Activated T-cell treated with anti-CD3 and anti-CD28 coated beads, Interleukin-2, amount 50 U/mL, for 48 hours (primary cell): ENCODE measurements around the gene SRPK2.
"Not testable (repeated sequence)": the region's sequence is repeated elsewhere in the genome, so short reads cannot be mapped to it uniquely, and the experiment has no call there.

ENCODE experiments used
- DNase-seq, 2 experiments: peaks; one replicate each; pipeline ENCODE4 v3.0.0-alpha.2; 2020

SRPK2 gene

DNA sequence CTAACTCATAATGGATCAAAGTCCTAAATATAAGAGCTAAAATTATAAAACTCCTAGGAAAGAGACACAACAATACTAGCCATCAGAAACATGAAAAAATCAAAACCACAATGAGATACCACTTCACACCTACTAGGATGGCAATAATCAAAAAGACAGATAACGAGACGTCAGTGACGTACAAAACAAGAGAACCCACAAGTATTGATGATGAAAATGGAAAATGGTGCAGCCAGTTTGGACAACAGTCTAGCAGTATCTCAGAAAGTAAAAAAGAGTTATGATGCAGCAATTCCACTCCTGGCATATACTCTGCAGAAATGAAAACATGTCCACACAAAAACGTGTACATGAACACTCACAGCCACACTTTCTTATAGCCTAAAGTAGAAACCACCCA is 173.5 kb downstream of the SRPK2 start:
- DNase-seq = no peak

DNA sequence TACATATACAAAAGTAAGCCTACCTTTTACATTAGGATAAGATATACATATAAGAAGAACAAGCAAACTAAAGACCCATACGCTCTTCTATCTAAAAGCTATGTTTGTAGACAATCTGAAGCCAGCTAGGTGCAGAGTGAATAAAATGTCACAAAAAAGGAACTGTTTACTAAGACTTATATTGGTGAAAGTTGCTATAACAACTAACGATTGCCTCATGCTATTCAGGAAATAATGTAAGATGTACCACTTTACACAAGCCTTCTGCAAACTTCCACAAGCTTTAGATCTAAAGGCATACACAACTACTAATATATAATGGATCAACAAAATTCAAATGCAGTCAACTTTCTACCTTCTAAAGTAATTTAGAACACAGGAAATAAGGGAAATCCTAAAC is 175.1 kb downstream of the SRPK2 start:
- no peak for DNase-seq

DNA sequence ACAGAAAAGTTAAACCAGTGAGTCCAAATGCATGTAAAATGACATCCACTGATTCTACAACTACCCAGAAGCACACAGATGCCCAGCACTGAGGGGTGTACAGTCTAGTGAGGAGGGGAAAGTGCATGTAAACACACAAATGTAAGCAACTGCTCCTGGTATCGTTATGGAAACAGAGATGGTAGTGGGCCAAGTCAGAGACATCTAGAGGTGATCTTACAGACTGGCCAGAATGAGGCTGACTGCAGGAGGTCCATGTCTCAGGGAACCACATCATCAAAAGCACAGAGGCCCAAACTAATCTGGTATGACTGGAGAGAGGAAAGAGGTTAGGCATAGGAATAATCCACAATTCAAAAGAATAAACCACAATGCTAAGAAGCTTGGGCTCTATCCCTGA is 176.5 kb downstream of the SRPK2 start:
- DNase-seq = no peak

- DNase-seq = no peak
Measured at GRCh38 chr7:105210721-105211205, 178.0 kb downstream of the SRPK2 start.

DNA sequence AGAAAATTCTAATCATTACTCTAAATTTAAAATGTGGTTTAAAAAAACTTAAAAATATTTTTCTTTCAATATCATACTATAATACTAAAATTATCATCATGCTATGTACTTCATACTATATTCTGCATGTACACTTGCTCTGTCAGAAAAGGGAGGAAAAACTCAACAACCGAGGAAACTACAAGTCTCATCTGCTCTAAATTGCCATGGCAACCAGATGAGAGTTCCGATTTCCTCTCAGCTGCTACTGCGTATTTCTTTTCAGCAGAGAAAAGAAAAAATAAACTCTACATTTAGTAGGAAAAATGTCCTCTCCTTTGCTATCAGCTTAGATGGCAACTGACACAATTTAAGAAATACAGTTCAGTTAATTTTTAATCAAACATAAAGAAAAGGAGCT is 178.9 kb downstream of the SRPK2 start:
- no peak for DNase-seq

DNA sequence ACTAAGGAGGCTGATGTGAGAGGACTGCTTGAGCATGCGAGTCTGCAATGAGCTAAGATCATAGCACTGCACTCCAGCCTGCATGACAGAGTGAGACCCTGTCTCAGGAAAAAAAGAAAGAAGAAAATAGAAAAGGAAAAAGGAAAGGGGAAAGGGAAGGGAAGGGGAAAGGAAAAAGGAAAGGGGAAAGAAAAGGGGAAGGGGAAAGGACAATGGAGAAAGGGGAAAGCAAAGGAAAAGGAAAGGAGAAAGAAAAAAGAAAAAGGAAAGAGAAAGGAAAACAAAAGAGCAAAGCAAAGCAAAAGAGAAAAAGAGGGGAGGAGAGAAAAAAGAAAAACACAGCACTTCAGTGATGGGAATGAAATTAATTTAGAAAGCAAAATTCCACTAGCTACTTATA is 179.3 kb downstream of the SRPK2 start:
- no peak for DNase-seq

- DNase-seq = no peak
Measured at GRCh38 chr7:105206985-105207384, 181.7 kb downstream of the SRPK2 start.

- peak; percentile 44 to 55 for DNase-seq
Measured at GRCh38 chr7:105205592-105206237, 183.0 kb downstream of the SRPK2 start.

DNA sequence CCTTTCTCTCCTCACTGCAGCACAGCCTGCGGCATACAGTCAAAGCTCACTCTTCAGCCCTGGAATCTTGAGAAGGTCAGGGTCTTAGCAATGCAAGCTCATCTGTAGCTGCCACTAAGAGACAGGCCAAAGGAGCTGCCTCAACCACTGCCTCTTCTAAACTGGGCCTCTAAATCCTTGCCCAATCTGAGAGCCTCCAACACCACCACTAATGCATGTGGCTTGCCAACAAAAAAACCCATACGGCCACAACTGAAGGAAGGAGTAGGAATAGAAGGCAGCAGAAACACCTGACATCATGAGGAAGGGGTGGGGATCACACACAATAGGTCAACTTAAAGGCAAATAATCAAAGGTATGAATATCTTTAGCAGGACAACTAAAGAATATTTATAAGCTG is 183.8 kb downstream of the SRPK2 start:
- DNase-seq = no peak

DNA sequence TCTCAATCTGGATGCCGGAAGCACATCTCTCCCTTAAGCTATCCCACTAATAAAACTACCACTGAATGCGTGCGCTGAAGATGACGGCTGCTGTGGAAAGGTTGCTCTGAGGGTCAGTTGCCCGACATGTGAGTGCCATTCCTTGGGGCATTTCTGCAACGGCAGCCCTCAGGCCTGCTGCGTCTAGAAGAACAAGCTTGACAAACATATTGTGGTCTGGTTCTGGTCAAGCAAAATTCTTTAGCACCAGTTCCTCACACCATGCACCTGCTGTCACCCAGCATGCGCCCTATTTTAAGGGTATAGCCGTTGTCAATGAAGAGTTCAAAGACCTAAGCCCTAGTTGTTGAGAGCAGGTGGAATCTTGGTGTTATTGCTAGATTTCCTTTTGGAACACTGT is 184.2 kb downstream of the SRPK2 start:
- no peak for DNase-seq

DNA sequence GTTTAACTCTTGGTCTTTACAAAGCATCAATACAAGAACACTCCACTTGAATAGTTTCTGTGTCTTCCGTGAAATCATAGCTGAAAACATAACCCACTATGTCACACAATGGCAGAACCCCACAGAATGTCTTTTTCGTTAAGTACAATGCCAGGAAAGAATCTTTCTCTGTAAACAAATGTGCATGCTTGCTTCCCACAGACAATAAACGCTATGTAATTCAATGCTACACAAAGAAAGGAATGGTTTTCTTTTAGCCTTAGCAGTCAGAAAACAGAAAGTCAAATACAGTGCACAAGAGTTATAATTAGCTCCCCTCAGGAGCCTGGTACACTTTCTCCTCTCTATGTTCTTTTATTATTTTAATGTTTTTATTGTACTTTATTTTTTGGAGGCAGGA is 186.1 kb downstream of the SRPK2 start:
- no peak for DNase-seq

GRCh38 chr7:105199386-105199785 is 189.3 kb downstream of the SRPK2 start:
- DNase-seq = no peak

GRCh38 chr7:105198223-105198622 is 190.5 kb downstream of the SRPK2 start:
- no peak for DNase-seq

DNA sequence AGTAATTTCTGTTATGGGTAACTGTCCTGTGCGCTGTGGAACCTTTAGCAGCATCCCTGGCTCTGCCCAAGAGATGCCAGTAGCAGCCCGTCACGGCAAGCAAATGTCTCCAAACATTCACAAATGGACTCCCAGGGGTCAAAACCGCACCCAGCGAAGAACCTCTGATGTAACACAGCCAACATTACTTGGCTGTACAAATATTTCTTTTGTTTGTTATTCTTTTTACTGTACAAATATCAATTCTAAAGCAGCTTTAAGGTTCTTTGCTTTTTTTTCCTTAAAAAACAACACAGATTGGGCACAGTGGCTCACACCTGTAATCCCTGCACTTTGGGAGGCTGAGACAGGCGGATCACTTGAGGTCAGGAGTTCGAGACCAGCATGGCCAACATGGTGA is 192.2 kb downstream of the SRPK2 start:
- DNase-seq = no peak

DNA sequence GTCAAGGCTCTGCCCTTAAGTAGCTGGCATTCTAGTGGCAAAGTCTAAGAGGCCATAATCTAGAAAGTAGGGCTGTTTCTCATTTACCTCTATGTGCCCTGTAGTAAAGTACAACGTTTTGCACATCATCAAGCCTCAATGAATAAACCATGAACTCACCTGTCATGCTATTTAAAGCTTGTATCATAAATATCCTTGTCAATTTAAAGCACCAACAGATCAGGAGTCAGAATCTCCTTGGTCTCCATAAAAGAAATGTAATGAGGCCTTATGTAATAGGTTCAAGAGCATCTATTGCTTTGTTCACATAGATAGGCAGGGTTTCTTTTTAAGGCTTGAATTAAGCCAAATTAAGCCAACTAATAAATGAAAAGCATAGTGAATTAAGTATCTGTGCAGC is 192.8 kb downstream of the SRPK2 start:
- DNase-seq = no peak

DNA sequence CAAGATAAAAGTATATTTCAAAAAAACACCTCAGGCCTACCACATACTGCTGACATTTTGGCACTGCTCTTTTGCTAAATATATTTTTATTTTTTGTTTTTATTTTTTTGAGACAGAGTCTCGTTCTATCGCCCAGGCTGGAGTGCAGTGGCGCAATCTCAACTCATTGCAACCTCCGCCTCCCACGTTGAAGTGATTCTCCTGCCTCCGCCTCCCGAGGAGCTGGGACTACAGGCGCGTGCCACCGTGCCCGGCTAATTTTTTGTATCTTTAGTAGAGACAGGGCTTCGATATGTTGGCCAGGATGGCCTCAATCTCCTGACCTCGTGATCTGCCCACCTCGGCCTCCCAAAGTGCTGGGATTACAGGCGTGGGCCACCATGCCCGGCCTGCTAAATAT is 193.8 kb downstream of the SRPK2 start:
- not testable (repeated sequence) for DNase-seq

- DNase-seq = no peak
Measured at GRCh38 chr7:105191331-105191730, 197.4 kb downstream of the SRPK2 start.

DNA sequence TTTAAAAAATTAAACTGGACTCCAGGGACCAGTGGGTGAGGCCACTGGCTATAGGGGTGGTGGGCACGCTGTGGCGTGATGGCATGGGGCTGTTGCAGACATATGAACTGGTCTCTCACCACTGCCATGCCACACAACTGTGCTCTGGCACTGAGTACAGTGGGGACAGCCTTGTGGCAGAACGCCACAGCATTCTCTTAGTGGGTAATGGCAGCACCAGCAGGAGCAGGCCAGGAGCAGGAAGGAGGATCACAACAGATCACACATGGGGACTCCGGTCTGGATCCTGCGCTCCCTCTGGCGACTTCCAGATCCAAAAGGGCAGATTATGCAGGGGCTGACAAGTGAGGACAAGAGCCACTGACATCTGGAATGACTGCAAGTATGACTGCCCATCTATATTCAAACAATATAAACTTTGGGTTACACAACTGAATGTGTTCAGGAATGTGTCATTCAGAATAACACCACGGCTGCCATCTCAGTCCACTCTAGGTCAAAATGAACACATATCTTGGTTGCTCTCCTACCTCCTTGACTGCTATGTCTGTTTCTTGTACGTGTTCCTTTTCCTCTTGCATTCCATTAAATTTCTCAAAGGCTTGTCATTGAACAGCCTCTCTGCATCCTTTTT is 198.7 kb downstream of the SRPK2 start:
- no peak for DNase-seq

GRCh38 chr7:105188201-105188600 is 200.5 kb downstream of the SRPK2 start:
- DNase-seq = no peak

GRCh38 chr7:105187302-105188169 is 201.2 kb downstream of the SRPK2 start:
- no peak for DNase-seq

GRCh38 chr7:105185290-105186010 is 203.3 kb downstream of the SRPK2 start:
- no peak for DNase-seq

DNA sequence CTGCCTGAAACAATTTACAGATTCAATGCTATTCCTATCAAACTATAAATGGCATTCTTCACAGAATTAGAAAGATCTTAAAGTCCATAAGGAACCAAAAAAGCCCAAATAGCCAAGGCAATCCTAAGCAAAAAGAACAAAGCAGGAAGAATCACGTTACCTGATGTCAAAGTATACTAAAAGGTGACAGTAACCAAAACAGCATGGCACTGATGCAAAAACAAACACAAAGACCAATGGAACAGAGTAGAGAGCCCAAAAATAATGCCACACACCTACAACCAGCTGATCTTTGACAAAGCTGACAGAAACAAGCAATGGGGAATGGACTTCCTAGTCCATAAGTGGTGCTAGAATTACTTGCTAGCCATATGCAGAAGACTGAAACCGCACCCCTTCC is 208.7 kb downstream of the SRPK2 start:
- no peak for DNase-seq

- no peak for DNase-seq
Measured at GRCh38 chr7:105178928-105179541, 209.7 kb downstream of the SRPK2 start.
